Measurements from ENCODE around the gene RPS27. TPM values are rescaled to one million over a fixed set of nuclear protein-coding genes. Genes with fewer than 3 reads are reported as not detected.

RPS27 gene
- total and polyA plus RNA-seq, 10 of the 15 experiments (the other 5 are each of a cell fraction or from before 2014, with no cell fraction given), result 2,708 to 14,234 (median 8,874) TPM

DNA sequence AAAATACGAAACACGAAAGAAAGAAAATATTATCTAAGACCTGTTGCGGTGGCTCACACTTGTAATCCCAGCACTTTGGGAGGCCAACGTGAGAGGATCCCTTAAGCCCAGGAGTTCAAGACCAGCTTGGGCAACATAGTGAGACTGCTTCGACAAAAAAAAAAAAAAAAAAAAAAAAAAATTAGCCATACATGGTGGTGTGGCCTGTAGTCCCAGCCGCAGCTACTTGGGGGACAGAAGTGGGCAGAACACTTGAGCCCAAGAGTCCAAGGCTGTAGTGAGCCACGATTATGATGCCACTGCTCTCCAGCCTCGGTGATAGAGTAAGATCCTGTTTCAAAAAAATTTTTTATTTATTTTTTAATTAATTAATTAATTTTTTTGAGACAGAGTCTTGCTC, 2.9 kb upstream of the RPS27 start:
- peak overlapping the region; percentile 51 for H3K4me2 ChIP-seq (ENCODE audit: control insufficient read depth, insufficient read depth)
- DNase-seq (ENCODE audit: low read depth, low spot score), result no peak
- in situ Hi-C loops (cut with MboI), result loop anchor here (5.0 to 10.0 kb wide), 2 partner anchors 193 to 310 kb away; partner anchors contain the start of gene NPR1
- no peak overlapping the region for H2AFZ ChIP-seq (ENCODE audit: control insufficient read depth, low read depth, low read length)
- TF ChIP-seq PAX8 (IDR thresholded peaks at IDR 0.05) (no peak), GABPA (IDR thresholded peaks at IDR 0.05; ENCODE audit: low read depth) (no peak), ASH2L (IDR thresholded peaks at IDR 0.05; ENCODE audit: borderline replicate concordance, low read depth) (no peak), SUPT20H (IDR thresholded peaks at IDR 0.05; ENCODE audit: borderline replicate concordance, control insufficient read depth, low read depth, low read length) (no peak)
- H3K4me1 ChIP-seq (ENCODE audit: control insufficient read depth, insufficient read depth, low read length), result peaks cover 11% of the 10 kb centered on the region
- H3K36me3 ChIP-seq (ENCODE audit: control insufficient read depth in 2 of 2, insufficient read depth in 2 of 2, low read length in 1 of 2), result peaks cover 0 to 5% of the 10 kb centered on the region in 2 experiments; a peak in 2 of 4 replicates
- H4K20me1 ChIP-seq (ENCODE audit: control insufficient read depth, insufficient read depth), result no peaks in the 10 kb centered on the region
- H3K79me2 ChIP-seq (ENCODE audit: control insufficient read depth, insufficient read depth, low read length), result peaks cover 20% of the 10 kb centered on the region
- FAIRE-seq, result no peak
- no peak for ATAC-seq
- no peaks in the 10 kb centered on the region for H3K27me3 ChIP-seq (replicated peaks in 1 of 2; ENCODE audit: control insufficient read depth in 2 of 2, insufficient read depth in 2 of 2, low read length in 1 of 2)
- H3K27ac ChIP-seq (ENCODE audit: control insufficient read depth, insufficient read depth), result no peak overlapping the region
- H3K4me3 ChIP-seq, result no peak overlapping the region
- intact Hi-C loops (cut with micrococcal nuclease; ENCODE audit: unreplicated experiment), result loop anchor here (2.0 kb wide), 3 partner anchors 65 to 317 kb away; partner anchors contain the start of genes GATAD2B, ILF2 and NPR1
- no peak overlapping the region for H3K9ac ChIP-seq (ENCODE audit: control insufficient read depth, insufficient read depth, low read length)
- 79% methylated on average over 7 of the region's 8 CpGs for WGBS (ENCODE audit: insufficient coverage, insufficient replicate concordance, low lambda C conversion rate, missing lambda C conversion rate)
- no peaks in the 10 kb centered on the region for H3K9me3 ChIP-seq (replicated peaks; ENCODE audit: control insufficient read depth, insufficient read depth, low read length)
- BruUV-seq (replicated peaks), result no TSS peak
- ChIA-PET SMC1A (ENCODE audit: uncharacterized antibody, unreplicated experiment) (interaction anchor here (0.7 to 5.2 kb wide), 25 partner anchors 9 to 354 kb away, joined by 3 to 46 read pairs (median 5); partner anchors contain the start of genes CHTOP, CREB3L4, DENND4B and GATAD2B), RAD21 (ENCODE audit: unreplicated experiment) (interaction anchor here (0.6 to 5.7 kb wide), 21 partner anchors 10 to 415 kb away, joined by 3 to 42 read pairs (median 9); partner anchors contain the start of genes CHTOP, CREB3L4, DENND4B and JTB), POLR2A (interaction anchor here (0.7 to 2.3 kb wide), 10 partner anchors 10 to 237 kb away, joined by 3 to 21 read pairs (median 4); partner anchors contain the start of genes CREB3L4, JTB, SLC27A3 and SLC39A1), CTCF (interaction anchor here (0.6 to 6.6 kb wide), 33 partner anchors 10 to 477 kb away, joined by 3 to 85 read pairs (median 8); partner anchors contain the start of genes CREB3L4, DENND4B, GATAD2B and JTB)

DNA sequence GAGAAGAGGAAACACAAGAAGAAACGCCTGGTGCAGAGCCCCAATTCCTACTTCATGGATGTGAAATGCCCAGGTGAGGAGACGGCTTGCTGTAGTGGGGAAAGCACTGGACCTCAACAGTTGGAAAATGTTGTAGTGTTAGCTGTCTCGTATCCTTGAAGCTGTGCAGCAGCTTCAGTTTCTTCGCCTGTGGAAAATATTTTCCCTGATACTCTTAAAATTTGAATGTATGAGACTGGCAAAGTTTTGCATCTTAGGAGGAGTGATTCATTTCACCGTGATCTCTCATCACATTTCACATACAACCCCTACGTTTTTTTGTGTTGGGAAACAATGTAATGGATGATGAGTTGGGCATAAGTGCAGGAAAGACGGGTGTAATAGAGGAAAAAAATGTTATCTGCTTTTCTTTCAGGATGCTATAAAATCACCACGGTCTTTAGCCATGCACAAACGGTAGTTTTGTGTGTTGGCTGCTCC, 629 bp downstream of the RPS27 start:
- WGBS (ENCODE audit: insufficient coverage, insufficient replicate concordance, low lambda C conversion rate, missing lambda C conversion rate), result 1% methylated on average over 9 of the region's 9 CpGs
- peaks cover 9% of the 10 kb centered on the region for H3K4me1 ChIP-seq (ENCODE audit: control insufficient read depth, insufficient read depth, low read length)
- no peak overlapping the region for H2AFZ ChIP-seq (ENCODE audit: control insufficient read depth, low read depth, low read length)
- peak overlapping the region; percentile 89 for H3K4me2 ChIP-seq (ENCODE audit: control insufficient read depth, insufficient read depth)
- SMC1A ChIA-PET (ENCODE audit: uncharacterized antibody, unreplicated experiment), result interaction anchor here (0.5 to 1.9 kb wide), 10 partner anchors 17 to 236 kb away, joined by 3 to 5 read pairs (median 4); no protein-coding TSS in a partner anchor
- FAIRE-seq, result no peak
- H3K27me3 ChIP-seq (replicated peaks in 1 of 2; ENCODE audit: control insufficient read depth in 2 of 2, insufficient read depth in 2 of 2, low read length in 1 of 2), result no peaks in the 10 kb centered on the region
- H3K79me2 ChIP-seq (ENCODE audit: control insufficient read depth, insufficient read depth, low read length), result peaks cover 25% of the 10 kb centered on the region
- H3K36me3 ChIP-seq (ENCODE audit: control insufficient read depth in 2 of 2, insufficient read depth in 2 of 2, low read length in 1 of 2), result peaks cover 0 to 16% of the 10 kb centered on the region in 2 experiments; a peak in 3 of 4 replicates
- H3K9ac ChIP-seq (ENCODE audit: control insufficient read depth, insufficient read depth, low read length), result peak overlapping the region; percentile 98
- peak overlapping the region; percentile 96 for H3K27ac ChIP-seq (ENCODE audit: control insufficient read depth, insufficient read depth)
- no peaks in the 10 kb centered on the region for H4K20me1 ChIP-seq (ENCODE audit: control insufficient read depth, insufficient read depth)
- POLR2A ChIA-PET, result interaction anchor here (0.9 to 3.8 kb wide), 14 partner anchors 9 to 261 kb away, joined by 3 to 26 read pairs (median 4); partner anchors contain the start of genes DENND4B, JTB and SLC39A1
- H3K4me3 ChIP-seq, result peak overlapping the region; percentile 86
- BruUV-seq (replicated peaks), result no TSS peak
- RAD21 ChIA-PET (ENCODE audit: unreplicated experiment), result interaction anchor here (0.9 to 2.3 kb wide), 4 partner anchors 13 to 194 kb away, joined by 3 to 10 read pairs (median 4); partner anchors contain the start of gene CREB3L4
- H3K9me3 ChIP-seq (replicated peaks; ENCODE audit: control insufficient read depth, insufficient read depth, low read length), result no peaks in the 10 kb centered on the region
- no peak for DNase-seq (ENCODE audit: low read depth, low spot score)
- no peak for ATAC-seq
- CTCF ChIA-PET, result interaction anchor here (1.4 to 1.8 kb wide), 3 partner anchors 13 to 481 kb away, joined by 3 to 13 read pairs (median 4); partner anchors contain the start of gene JTB
- intact Hi-C loops (cut with micrococcal nuclease; ENCODE audit: unreplicated experiment) (loop anchor here (2.0 to 5.0 kb wide), 2 partner anchors 191 to 282 kb away; partner anchors contain the start of gene HAX1), in situ Hi-C loops (cut with MboI) (loop anchor here (5.0 to 10.0 kb wide), 2 partner anchors 281 to 486 kb away; partner anchors contain the start of gene HAX1)
- TF ChIP-seq SREBF2 (IDR thresholded peaks at IDR 0.05; ENCODE audit: low read length) (no peak), EED (IDR thresholded peaks at IDR 0.05; ENCODE audit: low read depth) (no peak), ATF3 (IDR thresholded peaks at IDR 0.05; ENCODE audit: borderline replicate concordance, extremely low read depth, low read depth, low read length) (no peak), SMC3 (IDR thresholded peaks at IDR 0.05; ENCODE audit: borderline replicate concordance, low read length) (no peak), NFXL1 (IDR thresholded peaks at IDR 0.05; ENCODE audit: borderline replicate concordance) (no peak)
- TF ChIP-seq, protein P1, sequence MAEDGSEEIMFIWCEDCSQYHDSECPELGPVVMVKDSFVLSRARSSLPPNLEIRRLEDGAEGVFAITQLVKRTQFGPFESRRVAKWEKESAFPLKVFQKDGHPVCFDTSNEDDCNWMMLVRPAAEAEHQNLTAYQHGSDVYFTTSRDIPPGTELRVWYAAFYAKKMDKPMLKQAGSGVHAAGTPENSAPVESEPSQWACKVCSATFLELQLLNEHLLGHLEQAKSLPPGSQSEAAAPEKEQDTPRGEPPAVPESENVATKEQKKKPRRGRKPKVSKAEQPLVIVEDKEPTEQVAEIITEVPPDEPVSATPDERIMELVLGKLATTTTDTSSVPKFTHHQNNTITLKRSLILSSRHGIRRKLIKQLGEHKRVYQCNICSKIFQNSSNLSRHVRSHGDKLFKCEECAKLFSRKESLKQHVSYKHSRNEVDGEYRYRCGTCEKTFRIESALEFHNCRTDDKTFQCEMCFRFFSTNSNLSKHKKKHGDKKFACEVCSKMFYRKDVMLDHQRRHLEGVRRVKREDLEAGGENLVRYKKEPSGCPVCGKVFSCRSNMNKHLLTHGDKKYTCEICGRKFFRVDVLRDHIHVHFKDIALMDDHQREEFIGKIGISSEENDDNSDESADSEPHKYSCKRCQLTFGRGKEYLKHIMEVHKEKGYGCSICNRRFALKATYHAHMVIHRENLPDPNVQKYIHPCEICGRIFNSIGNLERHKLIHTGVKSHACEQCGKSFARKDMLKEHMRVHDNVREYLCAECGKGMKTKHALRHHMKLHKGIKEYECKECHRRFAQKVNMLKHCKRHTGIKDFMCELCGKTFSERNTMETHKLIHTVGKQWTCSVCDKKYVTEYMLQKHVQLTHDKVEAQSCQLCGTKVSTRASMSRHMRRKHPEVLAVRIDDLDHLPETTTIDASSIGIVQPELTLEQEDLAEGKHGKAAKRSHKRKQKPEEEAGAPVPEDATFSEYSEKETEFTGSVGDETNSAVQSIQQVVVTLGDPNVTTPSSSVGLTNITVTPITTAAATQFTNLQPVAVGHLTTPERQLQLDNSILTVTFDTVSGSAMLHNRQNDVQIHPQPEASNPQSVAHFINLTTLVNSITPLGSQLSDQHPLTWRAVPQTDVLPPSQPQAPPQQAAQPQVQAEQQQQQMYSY (CRISPR knock-in tag; IDR thresholded peaks at IDR 0.05), result no peak
